HG03342 (cell line): ENCODE measurements around the gene PSD4.

Experiments
- ATAC-seq: cut with Tn5 transposase; IDR thresholded peaks from one replicate; pipeline ENCODE4 v1.9.1; 2021; ENCODE audit warnings: mild to moderate bottlenecking, moderate library complexity; ENCODE audit not compliant: unreplicated experiment

PSD4 gene

DNA sequence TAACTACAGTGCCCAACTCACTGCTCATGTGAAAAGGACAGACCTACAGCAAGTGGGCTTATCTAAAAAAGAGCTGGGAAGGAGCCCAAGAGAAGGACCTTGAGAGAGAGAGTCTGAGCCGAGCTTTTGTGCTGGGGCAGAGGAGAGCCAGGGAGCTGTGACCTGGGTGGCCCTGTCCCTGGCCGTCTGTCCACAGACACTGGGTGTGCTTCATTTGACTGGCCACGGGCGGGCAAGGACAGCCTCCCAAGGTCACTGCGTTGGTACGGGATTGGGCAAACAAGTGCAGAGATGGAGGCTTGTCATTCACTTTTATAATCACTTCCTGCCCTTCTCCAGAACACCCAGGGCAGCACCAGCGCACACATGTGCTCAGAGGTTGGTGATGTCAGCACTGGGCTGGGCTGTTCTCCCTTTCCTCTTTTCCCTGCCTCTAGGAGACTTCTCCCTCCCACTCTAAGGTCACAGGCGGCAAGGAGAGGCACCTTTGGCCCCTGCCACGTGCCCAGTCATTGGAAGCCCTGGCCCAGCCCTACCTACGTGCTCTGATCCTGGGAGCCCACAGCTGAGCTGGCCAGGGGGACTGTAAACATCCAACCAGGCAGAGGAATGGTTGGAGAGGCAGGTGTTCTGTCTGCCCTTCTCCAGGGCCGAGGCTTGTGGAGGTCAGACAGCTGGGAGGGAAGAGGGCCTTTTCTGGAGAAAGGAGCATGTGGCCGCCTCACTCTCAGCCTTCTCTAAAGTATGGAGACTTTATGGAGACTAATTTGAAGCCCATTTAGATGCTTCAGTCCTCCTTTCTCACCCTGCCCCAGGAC, 6.4 kb upstream of the PSD4 start:
- ATAC-seq = no peak

DNA sequence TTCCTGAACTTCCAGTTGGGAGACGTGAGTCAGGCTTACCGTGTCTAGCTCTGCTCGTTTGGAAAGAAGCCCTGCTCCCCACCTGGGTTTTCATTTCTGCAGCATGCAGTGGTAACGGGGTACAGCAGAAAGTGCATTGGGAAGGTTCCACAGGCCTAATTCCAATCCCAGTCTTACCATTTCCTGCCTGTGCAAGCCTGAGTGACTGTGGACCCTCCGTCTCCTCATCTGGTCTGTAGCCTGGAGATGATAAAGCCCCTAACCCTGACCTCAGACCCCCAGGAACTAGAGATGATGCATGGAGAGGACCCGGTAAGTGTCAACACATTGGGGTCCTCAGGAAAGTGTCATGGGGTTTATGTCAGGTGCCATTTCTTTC, 5.8 kb upstream of the PSD4 start:
- no peak for ATAC-seq

DNA sequence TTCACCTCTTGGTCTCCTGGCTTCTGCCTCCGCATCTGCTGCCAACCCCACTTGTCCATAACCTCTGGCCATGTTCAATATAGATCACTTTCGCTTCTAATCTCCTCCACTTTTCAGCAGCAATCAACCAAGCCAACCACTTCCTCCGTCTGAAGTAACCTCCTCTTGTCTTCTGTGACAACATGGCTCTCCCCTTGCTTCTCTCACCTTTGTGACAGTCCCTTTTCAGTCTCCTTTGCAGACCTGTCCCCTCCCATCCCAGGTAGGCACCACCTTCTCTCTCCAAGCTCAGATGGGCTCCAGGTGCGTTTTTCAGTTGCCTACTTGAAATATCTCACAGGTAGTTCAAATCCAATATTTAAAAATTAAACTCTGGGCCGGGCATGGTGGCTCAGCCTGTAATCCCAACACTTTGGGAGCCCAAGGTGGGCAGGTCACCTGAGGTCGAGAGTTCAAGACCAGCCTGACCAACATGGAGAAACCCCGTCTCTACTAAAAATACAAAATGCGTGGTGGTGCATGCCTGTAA, 4.7 kb upstream of the PSD4 start:
- ATAC-seq = no peak

DNA sequence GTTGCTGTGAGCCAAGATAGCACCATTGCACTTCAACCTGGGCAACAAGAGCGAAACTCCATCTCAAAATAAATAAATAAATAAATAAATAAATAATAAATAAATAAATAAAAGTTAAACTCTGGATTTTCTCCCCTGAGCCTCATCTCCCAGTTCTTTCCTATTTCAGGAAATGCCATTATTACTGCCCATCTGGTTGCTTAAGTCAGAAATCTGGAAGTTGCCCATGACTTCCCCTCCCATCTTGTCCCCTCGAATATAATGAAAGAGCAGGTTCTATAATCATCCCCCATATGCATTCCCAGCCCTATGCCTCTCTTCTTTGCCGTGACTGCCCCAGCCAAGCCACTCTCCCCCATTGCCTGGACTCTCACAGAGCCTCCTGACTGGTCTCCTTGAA, 4.2 kb upstream of the PSD4 start:
- ATAC-seq = no peak

DNA sequence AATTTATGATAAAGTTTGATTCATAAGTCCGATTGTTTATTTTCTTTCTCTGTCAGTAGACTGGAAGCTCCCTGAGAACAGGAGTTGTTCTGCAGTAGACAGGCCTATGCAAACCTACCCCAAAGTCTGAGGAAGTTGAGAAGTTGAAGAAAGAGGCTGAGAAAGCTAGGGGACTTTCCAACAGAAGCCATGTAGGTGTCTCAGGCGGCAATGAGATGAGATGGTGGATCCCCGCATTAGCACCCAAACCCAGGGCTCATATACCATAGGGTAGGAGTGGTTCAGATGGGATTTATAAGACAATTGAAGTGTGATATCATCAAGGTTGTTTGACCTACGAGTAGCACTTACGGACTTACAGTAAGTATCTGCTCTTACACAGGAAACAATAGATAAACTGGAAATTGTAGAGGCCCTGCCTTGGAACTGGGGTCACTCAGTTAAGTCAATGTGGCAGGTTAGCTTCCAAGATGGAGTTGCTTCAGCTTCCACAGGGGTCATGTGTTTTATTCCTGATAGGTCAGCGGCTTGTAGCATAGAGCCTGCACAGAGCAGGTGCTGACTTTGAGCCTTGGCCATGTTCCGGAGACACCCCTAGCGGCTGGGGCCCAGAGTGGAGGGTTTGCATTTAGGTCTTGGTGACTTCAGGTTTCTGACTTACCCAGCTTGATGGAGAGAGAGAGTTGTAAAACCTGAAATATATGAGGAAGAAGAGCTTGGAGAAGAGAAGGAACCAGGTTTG, 2.3 kb upstream of the PSD4 start:
- no peak for ATAC-seq

DNA sequence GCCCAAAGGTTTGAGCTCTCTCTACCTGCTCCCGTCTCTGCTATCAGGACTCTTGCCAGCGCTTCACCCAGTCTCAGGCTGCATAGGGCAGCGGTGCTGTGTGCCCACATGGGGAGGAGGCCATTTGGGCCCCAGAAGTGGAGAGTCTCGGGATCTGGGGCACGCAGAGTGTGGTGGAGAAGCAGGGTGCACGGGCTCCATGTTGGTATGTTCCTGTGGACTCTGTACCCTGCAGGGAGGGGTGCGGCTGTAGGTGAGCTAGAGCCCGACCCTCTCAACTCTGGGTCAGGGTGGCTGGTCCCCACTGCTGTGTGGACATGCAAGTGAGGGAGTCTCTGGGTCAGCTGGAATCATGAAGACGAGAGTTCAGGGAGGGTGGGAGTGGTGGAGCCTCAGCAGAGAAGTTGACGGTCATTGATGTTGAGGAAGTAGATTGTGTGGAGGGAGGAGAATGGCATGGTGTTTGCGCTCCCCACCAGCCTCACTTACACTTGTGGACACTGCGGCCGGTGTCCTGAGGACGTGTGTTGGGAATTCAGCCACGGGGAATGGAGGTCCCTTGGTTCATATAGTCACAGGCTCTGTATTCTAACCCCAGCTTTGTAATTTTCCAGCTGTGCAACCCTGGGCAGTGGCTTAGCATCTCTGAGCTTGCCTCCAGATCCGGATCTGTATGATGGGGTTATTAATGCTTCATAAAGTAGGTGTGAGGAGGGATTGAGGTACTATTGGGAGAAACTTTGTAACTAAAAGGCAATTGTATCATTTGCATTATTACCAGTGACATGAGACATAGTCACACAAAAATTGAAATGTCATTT, 840 bp upstream of the PSD4 start:
- ATAC-seq = no peak

DNA sequence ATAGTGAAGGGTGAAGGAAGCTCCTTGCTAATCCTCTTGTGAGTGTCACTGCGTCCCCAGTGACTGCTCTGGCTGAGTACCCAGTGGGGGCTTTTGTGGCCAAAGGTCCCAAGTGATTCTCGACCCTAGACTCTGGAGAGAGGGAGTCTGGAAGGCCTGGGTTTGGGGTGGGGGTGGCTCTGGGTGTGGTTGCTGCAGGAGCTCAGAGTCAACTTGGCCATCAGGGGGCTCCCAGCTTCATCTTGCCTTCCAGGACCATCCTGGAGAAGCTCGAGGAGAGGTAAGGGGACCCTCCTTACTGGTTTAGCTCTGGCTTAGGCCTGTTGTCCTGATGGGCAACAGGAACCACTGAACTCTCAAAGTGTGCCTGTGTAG, 592 bp downstream of the PSD4 start:
- ATAC-seq = no peak

DNA sequence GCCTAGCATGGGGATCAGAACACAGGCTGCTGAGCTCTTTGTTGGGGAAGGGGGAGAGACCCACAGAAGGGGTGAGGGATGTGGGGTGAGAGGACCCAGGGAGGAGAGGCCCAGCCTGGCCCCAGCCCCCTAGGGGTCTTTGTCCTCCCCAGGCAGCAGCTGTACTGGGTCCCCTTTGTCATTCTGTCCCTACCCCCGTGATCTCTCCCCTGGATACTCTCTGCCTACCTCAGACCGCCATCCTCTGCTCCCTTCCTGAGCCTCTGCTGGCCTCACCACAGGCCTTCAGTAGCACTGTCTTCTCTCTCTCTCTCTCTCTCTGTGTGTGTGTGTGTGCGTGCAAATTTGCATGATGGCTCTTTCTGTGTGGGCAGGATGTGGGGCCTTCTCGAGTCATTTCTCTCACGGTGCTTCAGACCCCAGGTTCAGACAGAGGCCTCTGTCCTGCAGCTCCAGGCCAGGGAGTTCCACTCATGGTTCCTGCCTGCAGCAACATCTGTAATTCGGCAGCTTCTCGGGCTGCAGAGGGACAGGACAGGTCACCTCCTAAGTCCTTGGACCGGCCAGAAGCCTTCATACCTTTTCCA, 1.4 kb downstream of the PSD4 start:
- ATAC-seq = peak; percentile 67

DNA sequence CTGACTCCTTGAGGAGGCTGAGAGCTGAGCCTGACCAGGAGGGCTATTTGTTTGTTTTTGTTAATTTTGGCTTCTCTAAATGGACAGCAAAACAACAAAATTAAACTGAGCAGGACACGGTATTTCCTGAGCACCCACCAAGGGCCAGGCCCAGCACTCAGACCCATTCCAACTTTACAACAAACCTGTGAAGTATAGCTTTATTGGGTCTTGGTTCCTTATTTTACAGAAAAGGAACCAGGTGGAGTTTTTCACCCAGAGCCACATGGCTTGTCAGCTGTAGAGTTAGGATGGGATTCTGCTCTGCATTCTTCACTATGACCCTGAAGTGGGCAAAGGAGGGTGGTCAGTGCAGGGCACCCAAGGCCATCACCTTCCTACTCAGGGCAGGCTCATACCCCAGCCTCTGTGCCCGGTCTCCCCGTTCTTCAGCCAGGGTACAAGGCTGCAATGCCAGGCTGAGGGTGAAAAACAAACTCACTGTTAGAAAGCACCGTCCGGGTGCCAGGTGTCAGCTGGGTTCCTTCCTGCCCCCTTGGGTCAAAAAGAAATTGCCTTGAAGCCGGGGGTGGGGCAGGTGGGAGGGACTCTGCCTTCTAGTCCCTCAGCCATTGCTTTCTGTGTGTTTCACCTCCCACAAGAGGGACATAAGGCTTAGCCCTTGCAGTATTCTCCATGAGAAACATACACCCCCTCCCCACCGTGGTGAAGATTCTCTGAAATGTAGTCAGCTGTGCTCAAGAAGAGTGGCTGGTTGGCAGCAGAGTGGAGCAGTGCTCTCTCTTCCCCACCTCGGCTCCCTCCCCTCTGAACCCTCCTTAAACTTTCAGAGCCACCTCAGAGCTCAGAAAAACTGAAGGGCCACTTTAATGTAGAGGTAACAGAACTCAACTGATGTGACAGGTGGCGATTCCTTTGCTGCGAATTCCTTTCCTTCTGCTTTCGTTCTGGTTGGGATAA, 2.2 kb downstream of the PSD4 start:
- ATAC-seq = no peak

DNA sequence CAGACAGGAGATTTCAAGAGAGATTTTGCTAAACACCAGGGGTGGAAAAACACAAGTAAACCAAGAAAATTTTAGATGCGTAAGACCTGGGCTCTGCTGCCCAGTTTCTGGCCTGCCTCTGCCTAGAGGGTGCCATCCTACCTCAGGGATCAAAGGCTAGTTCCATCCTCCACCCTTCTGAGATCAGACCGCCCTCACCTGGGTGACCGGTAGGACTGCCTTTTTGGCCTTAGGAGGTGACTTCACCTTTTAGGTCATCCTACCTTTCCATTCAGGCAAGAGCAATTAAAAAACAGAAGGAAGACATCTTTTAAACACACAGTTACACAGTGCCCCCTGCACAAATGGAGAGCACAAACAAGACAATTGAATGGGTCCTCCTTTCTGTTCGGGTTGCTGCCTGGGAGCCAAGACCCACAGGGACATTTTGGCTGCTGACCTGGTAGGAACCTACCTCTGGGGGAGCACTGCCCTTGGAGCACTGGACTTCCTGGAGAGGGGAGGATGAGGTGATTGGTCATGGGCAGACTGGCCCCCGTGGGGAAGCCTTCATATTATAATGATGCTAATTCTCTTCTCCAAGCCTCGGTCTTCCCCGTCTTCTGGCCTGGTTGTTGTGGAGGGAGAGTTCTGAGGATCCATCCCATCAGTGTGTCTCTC, 3.1 kb downstream of the PSD4 start:
- no peak for ATAC-seq

DNA sequence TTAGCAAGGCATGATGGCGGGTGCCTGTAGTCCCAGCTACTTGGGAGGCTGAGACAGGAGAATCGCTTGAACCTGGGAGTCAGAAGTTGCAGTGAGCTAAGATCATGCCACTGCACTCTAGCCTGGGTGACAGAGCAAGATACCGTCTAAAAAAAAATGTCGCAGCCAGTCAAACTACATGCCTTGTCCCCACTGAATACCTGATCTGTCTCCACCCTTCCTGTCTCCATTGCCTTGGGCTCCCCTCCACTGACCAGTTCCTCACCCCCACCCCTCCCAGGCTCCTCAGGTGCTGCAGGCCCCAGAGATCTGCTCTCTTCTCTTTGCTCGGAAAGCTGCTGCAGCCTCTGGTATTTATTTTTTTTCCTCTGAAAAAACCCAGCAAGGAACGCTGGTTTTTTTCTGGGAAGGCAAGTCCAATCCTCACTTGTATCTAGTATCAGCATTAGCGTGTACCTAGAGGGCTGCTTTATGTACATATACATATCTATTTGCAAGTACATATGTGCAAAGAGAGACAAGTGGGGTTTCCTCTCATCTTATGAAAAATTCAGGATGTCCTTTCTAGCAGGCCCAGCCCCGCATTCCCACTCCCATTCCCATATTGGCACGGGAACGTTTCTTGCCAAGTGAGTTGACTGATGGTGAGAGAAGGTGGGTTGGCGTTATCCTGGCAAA, 4.4 kb downstream of the PSD4 start:
- ATAC-seq = no peak

DNA sequence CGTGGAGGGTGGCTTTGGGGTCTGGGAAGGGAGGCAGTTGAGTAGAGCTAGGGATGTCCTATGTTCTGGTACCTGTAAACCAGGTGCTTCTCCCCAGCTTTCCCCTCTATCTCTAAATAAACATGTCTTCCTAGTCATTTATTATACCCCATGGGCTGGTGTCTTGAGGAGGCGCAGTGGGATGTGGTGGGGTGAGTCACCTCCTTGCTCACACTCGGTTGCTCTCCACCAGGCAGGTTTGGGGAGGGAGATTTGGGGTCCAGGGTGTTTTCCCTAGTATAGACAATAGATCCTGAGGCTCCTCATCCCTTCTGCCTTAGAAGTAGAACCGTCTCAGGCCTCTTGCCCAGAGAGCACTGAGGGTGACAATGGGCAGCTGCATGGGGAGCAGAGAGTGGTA, 5.1 kb downstream of the PSD4 start:
- no peak for ATAC-seq

DNA sequence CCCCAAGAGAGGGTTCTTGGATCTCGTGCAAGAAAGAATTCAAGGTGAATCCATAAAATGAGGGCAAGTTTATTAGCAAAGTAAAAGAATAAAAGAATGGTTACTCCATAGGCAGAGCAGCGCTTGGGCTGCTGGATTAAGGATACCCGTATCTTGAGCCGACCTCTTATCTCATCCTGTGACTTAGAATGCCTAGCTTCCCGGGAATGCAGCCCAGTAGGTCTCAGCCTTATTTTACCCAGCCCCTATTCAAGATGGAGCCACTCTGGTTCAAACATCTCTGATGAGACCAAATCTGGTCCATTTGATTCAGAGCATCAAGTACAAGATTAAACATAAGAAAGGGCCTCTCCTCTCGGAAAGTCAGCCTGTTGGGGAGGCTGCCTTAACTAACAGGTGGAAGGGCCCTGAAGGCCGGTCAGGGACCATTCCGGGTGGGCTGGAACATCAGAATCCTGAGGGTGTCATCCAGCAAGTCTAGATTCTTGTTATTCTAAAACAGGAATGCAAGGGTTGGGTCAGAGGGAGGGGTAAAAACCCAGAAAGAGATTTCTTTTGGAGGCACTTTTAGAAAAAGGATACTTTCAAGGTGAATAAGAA, 5.8 kb downstream of the PSD4 start:
- no peak for ATAC-seq

DNA sequence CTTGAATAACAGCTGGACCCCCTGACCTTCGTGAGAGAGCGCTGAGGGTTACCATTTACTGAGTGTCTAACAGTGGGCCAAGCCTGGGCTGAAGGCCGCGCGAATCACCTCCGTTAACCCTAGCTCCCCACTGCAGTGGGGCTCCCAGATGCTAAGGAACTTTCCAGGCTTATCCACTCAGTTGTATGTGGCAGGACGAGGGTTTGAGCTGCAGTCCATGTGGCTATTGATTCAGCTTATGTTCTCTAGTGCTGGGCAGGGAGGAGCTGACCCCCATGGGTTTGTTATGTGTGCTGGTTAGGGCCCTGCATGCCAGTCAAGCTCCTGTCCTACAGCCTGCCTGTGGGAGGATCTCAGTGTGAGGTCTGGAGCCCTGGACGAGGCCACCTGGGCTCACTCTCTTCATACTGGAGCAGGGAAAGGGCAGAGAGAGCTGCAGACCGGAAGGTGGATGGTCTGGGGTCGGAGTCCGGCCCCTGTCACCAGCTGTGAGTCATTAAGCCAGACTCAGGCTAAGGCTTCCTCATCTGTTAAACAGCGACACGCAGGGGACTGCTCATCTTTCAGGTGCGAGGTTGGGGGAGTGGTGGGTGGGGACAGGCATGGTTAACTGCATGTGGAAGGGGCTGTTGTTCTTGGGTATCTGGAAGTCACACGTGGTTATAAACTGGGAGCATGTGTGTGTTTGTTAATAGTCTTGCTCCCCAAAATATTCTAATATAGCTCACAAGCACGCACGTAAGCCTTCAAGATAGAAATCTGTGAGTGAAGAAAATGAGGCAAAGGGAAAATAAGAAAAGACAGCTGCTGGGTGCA, 6.6 kb downstream of the PSD4 start:
- ATAC-seq = no peak

DNA sequence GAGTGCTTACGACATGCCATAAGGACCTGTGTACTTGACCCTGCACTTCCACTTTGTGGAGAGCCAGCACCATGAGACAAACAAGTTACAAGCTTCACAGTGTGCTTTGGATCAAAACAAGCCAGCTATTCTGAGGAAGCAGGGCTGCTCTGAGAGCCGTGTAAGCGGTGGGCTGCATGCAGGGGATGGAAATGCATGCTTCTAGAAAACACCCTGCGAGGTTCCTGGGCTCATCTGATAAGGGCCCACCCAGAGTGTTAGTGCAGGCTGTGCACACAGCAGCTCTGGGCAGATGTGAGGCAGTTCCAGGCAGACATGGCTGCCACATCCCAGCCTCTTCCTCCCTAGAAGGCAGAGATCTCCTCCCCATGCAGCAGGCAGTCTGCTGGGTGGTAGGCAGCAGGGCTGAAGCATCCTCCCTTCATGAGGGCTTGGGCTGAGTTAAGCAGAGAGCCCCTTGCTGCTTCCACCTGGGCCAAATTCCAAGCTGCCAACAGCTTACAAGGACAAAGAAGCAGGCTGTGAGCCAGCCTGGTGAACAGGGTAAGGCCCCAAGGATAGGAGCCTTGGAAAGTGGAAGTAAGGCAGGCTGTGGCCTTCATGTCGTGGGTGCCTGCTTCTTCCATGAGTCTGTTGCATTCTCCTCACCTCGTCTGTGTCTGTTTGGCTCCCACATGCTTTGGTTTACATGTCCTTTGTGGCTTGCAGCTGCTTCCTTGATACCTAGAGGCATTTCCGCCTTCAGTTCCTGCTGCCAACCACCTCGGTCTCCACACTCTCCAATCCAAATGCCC, 7.7 kb downstream of the PSD4 start:
- ATAC-seq = no peak

DNA sequence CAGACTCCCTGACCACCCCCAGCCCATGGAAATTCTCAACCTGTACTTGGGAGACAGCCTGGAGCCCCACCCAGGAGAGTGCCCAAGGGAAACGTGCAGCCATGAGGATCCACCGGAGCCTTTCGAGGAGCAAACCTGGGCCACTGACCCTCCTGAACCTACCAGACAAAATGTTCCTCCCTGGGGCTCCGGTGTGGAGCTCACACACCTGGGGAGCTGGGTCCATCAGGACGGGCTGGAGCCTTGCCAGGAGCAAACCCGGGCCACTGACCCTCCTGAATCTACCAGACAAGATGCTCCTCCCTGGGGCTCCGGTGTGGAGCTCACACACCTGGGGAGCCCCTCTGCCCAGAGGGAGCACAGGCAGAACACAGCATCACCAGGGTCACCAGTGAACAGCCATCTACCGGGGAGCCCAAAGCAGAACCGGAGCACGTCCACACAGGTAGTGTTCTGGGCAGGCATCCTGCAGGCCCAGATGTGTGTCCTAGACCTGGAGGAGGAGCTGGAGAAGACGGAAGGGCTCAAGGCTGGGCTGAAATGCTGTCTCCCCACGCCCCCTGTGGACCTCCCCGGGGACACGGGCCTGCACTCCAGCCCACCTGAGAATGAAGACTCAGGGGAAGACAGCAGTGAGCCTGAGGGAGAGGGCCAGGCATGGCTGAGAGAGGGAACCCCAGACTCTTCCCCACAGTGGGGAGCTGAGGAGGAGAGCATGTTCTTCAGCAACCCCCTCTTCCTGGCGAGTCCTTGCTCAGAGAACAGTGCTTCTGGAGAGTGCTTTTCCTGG, 8.9 kb downstream of the PSD4 start:
- ATAC-seq = no peak
